AG10803 (cell line): ENCODE measurements around the gene CNTN4.

ENCODE experiments used
- DNase-seq: peaks from one replicate; pipeline ENCODE4 v3.0.0; 2010; ENCODE audit warnings: low read depth
- H3K4me3 ChIP-seq: 2 replicates; pipeline ENCODE4 v1.5.1; 2011; ENCODE audit warnings: mild to moderate bottlenecking, low read length, control low read depth
- TF ChIP-seq, protein P1 (sequence below): conservative IDR thresholded peaks from 2 replicates; pipeline ENCODE4 v1.5.1; 2011; ENCODE audit warnings: mild to moderate bottlenecking, low read length, control low read depth, inconsistent platforms

CNTN4 gene

DNA sequence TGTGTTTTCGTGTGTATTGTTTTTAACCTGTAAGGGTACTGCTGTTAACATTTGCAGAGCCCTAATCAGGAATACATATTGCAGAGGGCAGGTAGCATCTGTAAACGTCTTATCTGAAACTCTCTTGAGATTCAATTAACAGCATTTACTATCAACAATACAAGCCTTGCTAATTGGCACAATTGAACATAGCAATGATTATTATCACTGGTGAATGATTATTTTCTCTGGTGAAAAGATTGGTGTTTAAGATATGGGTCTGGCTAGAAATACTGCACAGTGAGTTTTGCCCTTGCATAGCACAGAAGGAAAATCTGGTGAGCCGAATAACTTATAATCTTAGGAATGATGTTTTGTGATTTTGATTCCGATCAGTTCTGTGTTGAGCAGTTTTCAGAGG, 5.9 kb upstream of the CNTN4 start:
- TF ChIP-seq, protein P1, sequence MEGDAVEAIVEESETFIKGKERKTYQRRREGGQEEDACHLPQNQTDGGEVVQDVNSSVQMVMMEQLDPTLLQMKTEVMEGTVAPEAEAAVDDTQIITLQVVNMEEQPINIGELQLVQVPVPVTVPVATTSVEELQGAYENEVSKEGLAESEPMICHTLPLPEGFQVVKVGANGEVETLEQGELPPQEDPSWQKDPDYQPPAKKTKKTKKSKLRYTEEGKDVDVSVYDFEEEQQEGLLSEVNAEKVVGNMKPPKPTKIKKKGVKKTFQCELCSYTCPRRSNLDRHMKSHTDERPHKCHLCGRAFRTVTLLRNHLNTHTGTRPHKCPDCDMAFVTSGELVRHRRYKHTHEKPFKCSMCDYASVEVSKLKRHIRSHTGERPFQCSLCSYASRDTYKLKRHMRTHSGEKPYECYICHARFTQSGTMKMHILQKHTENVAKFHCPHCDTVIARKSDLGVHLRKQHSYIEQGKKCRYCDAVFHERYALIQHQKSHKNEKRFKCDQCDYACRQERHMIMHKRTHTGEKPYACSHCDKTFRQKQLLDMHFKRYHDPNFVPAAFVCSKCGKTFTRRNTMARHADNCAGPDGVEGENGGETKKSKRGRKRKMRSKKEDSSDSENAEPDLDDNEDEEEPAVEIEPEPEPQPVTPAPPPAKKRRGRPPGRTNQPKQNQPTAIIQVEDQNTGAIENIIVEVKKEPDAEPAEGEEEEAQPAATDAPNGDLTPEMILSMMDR: no peak
- H3K4me3 ChIP-seq: no peak overlapping the region

DNA sequence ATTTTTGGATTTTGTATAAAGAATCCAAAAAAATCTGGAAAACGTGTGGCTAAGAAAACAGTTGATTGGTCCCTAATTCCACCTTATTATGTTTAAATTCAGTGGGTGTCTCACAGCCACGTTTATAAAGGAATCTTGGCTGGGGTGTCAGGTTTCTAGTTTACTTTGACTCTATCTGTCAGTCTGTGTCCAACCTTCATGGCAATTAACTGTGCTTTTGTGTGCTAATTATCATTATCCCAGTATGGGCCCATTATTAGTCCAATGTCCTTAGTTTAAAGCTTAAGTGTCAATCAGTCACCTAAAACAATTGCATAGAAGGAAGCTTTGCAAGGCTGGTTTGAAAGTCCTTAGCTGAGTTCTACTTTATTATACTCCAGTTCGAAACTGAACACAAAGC, 3.7 kb upstream of the CNTN4 start:
- DNase-seq: no peak
- TF ChIP-seq, protein P1: no peak
- H3K4me3 ChIP-seq: no peak overlapping the region

More for the DNA sequence above, 5.9 kb upstream of the CNTN4 start:
- DNase-seq: no peak

DNA sequence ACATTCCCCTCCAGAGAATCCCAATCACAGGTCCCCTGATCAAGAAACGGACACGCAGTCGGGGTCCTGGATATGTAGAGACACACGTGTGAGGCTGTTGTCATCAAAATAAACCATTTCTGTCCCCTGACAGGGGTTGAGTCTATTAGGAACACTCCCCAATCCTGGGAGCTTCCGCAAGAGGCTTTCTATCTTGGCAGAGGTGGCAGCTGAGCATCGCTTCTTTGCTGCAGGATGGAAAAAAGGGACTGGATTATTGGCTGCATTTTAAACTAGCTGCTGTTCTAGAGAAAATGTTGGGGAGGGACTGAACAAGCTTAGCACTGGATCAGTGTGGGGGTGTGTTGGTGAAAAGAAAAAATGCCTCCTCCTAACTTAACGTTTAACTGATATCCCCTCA, 2.5 kb upstream of the CNTN4 start:
- TF ChIP-seq, protein P1: no peak
- no peak overlapping the region for H3K4me3 ChIP-seq
- no peak for DNase-seq

DNA sequence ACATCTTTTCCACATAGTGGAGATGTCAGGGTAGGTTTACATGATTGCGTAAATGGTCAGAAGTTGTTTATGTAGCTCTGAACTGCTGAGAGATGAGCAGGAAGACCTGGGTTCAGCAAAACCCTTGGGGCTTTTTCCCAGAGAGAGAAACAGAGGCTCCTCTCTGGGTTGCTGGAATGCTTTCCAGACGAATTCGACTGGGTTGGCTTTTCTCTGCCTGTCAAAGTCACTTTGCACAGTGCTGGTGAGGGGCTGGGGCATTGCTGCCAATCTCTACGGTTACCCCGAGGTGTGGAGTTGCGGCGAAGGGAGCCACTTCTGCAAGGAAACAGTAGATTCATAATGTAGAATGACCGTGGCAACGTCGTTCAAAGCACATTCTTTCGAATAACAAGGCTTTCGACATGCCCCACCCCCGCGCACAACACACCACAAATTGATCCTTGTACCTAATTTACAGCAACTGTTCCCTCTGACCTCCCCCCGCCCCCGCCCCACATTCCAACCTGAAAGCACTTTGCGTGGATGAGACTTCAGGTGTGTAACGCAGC, 950 bp upstream of the CNTN4 start:
- no peak overlapping the region for H3K4me3 ChIP-seq
- TF ChIP-seq, protein P1: no peak
- DNase-seq: no peak

DNA sequence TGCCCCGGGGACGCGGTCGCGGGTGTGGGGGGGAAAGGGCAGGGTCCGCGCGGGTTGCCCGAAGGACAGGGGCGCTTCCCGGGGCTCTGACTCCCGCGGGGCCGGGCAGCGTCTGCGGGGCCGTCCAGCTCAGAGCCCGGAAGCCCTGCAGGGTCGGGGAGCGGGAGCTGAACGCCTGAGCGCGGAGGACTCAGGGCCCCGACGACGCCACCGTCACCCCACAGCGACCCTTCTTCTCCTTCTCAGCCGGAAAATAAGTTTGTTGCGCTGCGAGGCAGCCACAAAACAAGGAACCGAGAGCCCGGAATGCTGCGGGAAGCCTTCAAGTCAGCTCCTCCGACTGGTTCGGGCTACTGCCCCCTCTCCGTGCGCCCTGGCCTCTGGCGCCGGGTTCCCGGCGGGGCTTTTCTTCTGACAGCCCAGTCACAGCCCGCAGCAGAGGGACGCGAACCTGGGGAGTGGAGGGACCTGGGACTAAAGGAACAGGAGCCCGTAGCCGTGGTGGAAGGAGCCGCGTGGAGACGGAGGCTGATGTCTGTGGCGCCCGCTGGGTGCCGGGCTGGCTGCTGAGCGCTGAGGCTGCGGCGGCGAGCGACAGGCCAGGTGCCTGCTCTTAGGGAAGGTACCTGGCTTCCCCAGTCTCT, 484 bp downstream of the CNTN4 start:
- DNase-seq: no peak
- H3K4me3 ChIP-seq: no peak overlapping the region
- TF ChIP-seq, protein P1: no peak

DNA sequence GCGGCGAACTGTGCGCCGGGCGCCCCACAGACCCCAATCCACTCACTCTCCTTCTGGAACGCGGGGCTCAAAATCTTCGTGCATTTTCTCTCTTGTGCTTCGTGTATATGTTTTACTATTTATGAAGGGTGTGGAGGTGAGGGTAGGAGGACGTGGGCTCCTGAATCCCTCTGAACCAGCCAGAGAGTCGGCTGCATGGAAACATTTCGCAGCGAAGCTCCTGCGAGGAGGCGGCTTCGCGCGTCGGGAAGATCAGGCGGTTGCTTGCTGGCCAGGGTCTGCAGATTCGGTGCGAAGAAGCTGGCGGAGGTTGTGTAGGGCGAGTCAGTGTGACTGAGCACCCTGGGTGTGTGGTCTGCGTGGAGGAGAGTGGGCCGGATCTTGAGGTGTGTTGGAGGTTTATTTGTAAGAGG, 1.1 kb downstream of the CNTN4 start:
- no peak for DNase-seq
- TF ChIP-seq, protein P1: no peak
- no peak overlapping the region for H3K4me3 ChIP-seq

DNA sequence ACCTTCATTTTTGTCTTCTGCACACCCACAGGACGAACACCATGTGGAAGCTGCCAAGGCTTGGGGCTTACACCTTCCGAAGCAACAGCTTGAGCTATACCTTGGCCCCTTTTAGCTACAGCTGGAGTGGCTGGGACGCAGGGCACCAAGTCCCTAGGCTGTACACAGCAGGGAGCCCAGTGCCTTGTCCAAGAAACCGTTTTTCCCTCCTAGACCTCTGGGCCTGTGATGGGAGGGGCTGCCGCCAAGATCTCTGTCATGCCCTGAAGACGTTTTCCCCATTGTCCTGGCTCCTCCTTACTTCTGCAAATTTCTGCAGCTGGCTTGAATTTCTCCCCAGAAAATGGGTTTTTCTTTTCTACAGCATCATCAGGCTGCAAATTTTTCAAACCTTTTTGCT, 7.8 kb downstream of the CNTN4 start:
- TF ChIP-seq, protein P1: no peak
- DNase-seq: no peak
- H3K4me3 ChIP-seq: no peak overlapping the region
